Upper lobe of left lung (tissue), 4 donors: Measurements from ENCODE around the gene DPH2.

ENCODE experiments used
- CTCF ChIP-seq, 6 experiments: fragments of 450-650 bp in 4 of 6; fragments of 200-600 bp in 2 of 6; sonication (generic) in 2 of 6; IDR thresholded peaks; one replicate each; pipeline ENCODE4 v1.5.1; 2016 to 2019; ENCODE audit warnings: antibody characterized with exemption in 6 of 6
- EP300 ChIP-seq, 4 donors: sonication (generic); formaldehyde crosslinking; IDR thresholded peaks; one replicate each; pipeline ENCODE4 v1.5.1; 2017; ENCODE audit warnings: antibody characterized with exemption in 4 of 4, control low read depth in 2 of 4
- POLR2A ChIP-seq, 4 donors: fragments of 450-650 bp; IDR thresholded peaks; one replicate each; pipeline ENCODE4 v1.5.1; 2016 to 2017; ENCODE audit warnings: antibody characterized with exemption in 4 of 4, mild to moderate bottlenecking in 2 of 4
- POLR2AphosphoS5 ChIP-seq, 2 donors: sonication (generic); formaldehyde crosslinking; IDR thresholded peaks; one replicate each; pipeline ENCODE4 v1.5.1; 2017; ENCODE audit warnings: antibody characterized with exemption in 2 of 2

GRCh38 chr1:43993206-43993914 lies 23.6 kb downstream of the DPH2 start:
- TF ChIP-seq CTCF (IDR thresholded peaks at IDR 0.05) (no peak), POLR2A (IDR thresholded peaks at IDR 0.05) (no peak), POLR2AphosphoS5 (IDR thresholded peaks at IDR 0.05) (no peak), EP300 (IDR thresholded peaks at IDR 0.05) (no peak)
